Activated naive CD8-positive, alpha-beta T cell (primary cell): ENCODE results near the gene CANT1.
"Not testable (repeated sequence)": the region's sequence is repeated elsewhere in the genome, so short reads cannot be mapped to it uniquely, and the experiment has no call there.

Experiments
- H3K27ac Mint-ChIP-seq: one replicate; pipeline ENCODE4 v1.8.0; 2021; ENCODE audit warnings: mixed read lengths
- H3K27me3 Mint-ChIP-seq: one replicate; pipeline ENCODE4 v1.8.0; 2021; ENCODE audit warnings: mixed read lengths
- H3K36me3 Mint-ChIP-seq: one replicate; pipeline ENCODE4 v1.8.0; 2021; ENCODE audit warnings: mixed read lengths
- H3K4me1 Mint-ChIP-seq: one replicate; pipeline ENCODE4 v1.8.0; 2021; ENCODE audit warnings: low read depth, mixed read lengths
- H3K4me3 Mint-ChIP-seq: one replicate; pipeline ENCODE4 v1.8.0; 2021; ENCODE audit warnings: mild to moderate bottlenecking, mixed read lengths
- H3K9me3 Mint-ChIP-seq: one replicate; pipeline ENCODE4 v1.8.0; 2021; ENCODE audit warnings: low read depth, mixed read lengths

CANT1 gene

DNA sequence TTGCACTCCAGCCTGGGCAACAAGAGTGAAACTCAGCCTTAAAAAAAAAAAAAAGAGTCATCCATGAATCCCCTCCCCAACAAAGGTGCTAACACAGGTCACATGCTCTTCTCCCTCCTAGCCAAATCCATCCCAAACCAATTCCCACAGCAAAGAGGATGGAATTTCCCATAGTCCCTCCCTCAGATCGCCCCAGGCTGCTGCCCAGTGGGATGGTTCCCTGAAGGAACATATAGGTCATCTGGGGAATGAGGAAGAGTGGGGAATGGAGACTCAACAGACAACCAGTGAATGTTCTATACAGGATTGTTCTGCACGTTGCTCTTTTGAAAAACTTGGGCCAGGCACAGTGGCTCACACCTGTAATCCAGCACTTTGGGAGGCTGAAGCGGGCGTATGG is 48.0 kb downstream of the CANT1 start:
- H3K4me3 Mint-ChIP-seq = no peak overlapping the region
- no peaks in the 10 kb centered on the region for H3K4me1 Mint-ChIP-seq
- no peaks in the 10 kb centered on the region for H3K9me3 Mint-ChIP-seq
- no peaks in the 10 kb centered on the region for H3K27me3 Mint-ChIP-seq
- H3K36me3 Mint-ChIP-seq = no peaks in the 10 kb centered on the region
- no peak overlapping the region for H3K27ac Mint-ChIP-seq

DNA sequence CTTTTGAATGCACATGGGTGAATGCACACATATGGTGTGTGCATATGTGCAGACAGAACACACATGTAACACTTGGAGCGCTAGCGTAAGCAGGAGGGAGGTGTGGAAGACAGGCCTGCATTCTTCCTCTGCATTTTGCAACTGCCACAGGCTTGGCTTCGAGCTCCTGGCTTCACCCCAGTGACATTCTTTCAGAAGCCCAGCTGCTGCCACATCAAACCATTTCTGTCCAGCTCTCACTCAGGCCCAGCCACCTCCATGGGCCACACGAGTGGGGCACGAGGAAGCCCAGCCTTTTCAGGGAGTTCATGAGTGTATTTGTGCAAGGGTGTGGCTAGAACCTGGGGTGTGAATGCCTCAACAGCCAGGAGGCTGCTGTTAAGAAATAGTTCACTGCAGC is 48.6 kb downstream of the CANT1 start:
- no peaks in the 10 kb centered on the region for H3K27me3 Mint-ChIP-seq
- H3K36me3 Mint-ChIP-seq = no peaks in the 10 kb centered on the region
- H3K4me3 Mint-ChIP-seq = no peak overlapping the region
- H3K27ac Mint-ChIP-seq = no peak overlapping the region
- no peaks in the 10 kb centered on the region for H3K4me1 Mint-ChIP-seq
- H3K9me3 Mint-ChIP-seq = no peaks in the 10 kb centered on the region

DNA sequence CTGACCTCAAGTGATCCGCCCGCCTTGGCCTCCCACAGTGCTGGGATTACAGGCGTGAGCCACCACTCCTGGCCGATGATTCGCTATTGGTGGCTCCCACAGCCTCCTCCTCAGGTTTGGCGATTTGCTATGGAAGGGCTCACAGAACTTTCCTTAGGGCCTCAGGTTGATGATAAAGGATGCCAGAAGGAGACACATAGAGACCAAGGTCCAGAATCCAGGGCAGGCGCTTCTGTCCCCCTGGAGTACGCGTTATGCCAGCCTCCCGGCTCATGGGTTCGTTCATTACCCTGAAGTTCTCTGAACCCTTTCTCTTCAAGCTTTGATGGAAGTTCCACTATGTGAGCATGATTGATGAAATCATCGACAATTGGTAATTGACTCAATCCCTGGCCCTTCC is 49.8 kb downstream of the CANT1 start:
- Mint-ChIP-seq H3K4me3 (no peak overlapping the region), H3K9me3 (no peaks in the 10 kb centered on the region), H3K27ac (no peak overlapping the region), H3K36me3 (no peaks in the 10 kb centered on the region), H3K27me3 (no peaks in the 10 kb centered on the region), H3K4me1 (no peaks in the 10 kb centered on the region)

- Mint-ChIP-seq H3K4me1 (no peaks in the 10 kb centered on the region), H3K9me3 (no peaks in the 10 kb centered on the region), H3K27ac (no peak overlapping the region), H3K27me3 (no peaks in the 10 kb centered on the region), H3K36me3 (no peaks in the 10 kb centered on the region), H3K4me3 (no peak overlapping the region)
Observed at GRCh38 chr17:78958641-78959127, 50.9 kb downstream of the CANT1 start.

- H3K4me3 Mint-ChIP-seq = no peak overlapping the region
- H3K9me3 Mint-ChIP-seq = no peaks in the 10 kb centered on the region
- H3K4me1 Mint-ChIP-seq = no peaks in the 10 kb centered on the region
- H3K27me3 Mint-ChIP-seq = no peaks in the 10 kb centered on the region
- no peak overlapping the region for H3K27ac Mint-ChIP-seq
- H3K36me3 Mint-ChIP-seq = no peaks in the 10 kb centered on the region
Observed at GRCh38 chr17:78957128-78957527, 52.4 kb downstream of the CANT1 start.

DNA sequence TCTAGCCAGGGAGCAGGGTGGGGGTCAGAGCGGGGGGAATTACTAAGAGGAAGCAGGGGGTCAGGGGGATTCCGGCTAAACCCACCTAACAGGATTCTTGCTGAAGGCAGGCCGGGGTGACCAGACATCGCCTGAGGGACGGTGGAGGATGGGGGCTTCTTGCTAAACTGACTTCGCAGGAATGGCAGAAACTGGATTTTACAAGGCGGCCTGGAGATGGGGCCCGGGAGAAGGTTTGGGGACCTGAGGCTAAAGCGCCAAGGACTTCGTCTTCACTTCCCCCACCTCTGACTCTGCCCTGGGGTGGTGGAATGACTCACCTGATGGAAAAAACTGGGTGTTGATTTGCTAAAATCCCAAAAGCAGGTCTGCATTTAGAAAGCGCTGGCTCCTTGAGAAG is 53.3 kb downstream of the CANT1 start:
- no peaks in the 10 kb centered on the region for H3K27me3 Mint-ChIP-seq

GRCh38 chr17:78954684-78955083 is 54.9 kb downstream of the CANT1 start:
- no peak overlapping the region for H3K4me3 Mint-ChIP-seq

More for the DNA sequence above, 53.3 kb downstream of the CANT1 start:
- Mint-ChIP-seq H3K4me3 (no peak overlapping the region), H3K9me3 (no peaks in the 10 kb centered on the region), H3K4me1 (no peaks in the 10 kb centered on the region), H3K36me3 (peaks cover under 1% of the 10 kb centered on the region), H3K27ac (no peak overlapping the region)

DNA sequence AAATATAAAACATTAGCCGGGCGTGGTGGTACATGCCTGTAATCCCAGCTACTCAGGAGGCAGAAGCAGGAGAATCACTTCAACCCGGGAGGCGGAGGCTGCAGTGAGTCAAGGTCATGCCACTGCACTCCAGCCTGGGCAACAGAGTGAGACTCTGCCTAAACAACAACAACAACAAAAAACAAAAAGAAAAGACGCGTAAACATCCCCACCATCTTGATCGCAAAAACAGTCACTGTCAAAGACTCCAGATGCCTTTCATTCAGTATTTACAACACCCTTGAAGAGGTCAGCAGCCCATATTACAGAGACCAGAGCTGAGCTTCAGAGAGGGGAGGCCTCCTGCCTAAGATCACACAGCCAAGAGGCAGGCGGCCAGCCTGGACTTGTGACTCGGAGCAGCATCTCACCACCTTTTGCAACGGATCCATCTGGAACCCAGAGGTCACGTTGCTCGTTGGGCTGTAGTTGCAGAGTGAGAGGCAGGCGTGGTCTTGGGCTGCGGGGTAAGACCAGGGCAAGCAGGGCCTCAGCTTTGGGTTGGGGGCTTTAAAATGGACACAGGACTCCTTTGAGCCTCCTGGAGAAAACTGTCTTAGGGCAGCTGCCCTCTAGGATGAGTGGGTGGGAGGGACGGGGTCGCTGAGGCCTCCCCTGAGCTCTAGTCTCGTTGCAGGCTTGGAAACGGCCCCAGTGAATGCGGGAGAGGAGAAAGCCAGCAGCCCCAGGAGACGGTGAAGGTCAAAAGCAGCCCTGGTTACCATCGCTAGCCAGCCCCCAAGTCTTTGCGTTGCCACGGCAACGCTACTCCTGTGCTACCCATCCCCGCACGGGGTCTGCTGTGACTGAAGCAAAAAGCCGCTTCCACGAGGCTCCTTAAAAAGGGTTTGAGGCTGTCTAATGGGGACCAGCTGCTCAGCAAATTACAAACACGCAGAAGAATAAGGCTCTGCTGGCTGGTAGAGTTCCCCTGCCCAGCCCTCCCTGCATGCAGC is 55.9 kb downstream of the CANT1 start:
- H3K27me3 Mint-ChIP-seq = no peaks in the 10 kb centered on the region
- no peak overlapping the region for H3K27ac Mint-ChIP-seq
- H3K4me3 Mint-ChIP-seq = no peak overlapping the region
- H3K36me3 Mint-ChIP-seq = peaks cover 2% of the 10 kb centered on the region
- no peaks in the 10 kb centered on the region for H3K4me1 Mint-ChIP-seq
- peaks cover 4% of the 10 kb centered on the region for H3K9me3 Mint-ChIP-seq

More at GRCh38 chr17:78954684-78955083, 54.9 kb downstream of the CANT1 start:
- Mint-ChIP-seq H3K27ac (no peak overlapping the region), H3K36me3 (peaks cover 2% of the 10 kb centered on the region), H3K9me3 (peaks cover 4% of the 10 kb centered on the region), H3K27me3 (no peaks in the 10 kb centered on the region), H3K4me1 (no peaks in the 10 kb centered on the region)

- Mint-ChIP-seq H3K4me1 (no peaks in the 10 kb centered on the region), H3K9me3 (peaks cover 4% of the 10 kb centered on the region), H3K4me3 (no peak overlapping the region), H3K27me3 (no peaks in the 10 kb centered on the region), H3K27ac (no peak overlapping the region), H3K36me3 (peaks cover 2% of the 10 kb centered on the region)
Observed at GRCh38 chr17:78952706-78953105, 56.9 kb downstream of the CANT1 start.

- H3K27me3 Mint-ChIP-seq = no peaks in the 10 kb centered on the region
- no peak overlapping the region for H3K27ac Mint-ChIP-seq
- peaks cover 4% of the 10 kb centered on the region for H3K9me3 Mint-ChIP-seq
- no peaks in the 10 kb centered on the region for H3K4me1 Mint-ChIP-seq
- H3K36me3 Mint-ChIP-seq = peaks cover 2% of the 10 kb centered on the region
- H3K4me3 Mint-ChIP-seq = no peak overlapping the region
Observed at GRCh38 chr17:78951967-78952551, 57.5 kb downstream of the CANT1 start.

- no peak overlapping the region for H3K27ac Mint-ChIP-seq
- H3K9me3 Mint-ChIP-seq = peaks cover 4% of the 10 kb centered on the region
- no peak overlapping the region for H3K4me3 Mint-ChIP-seq
- H3K27me3 Mint-ChIP-seq = no peaks in the 10 kb centered on the region
- H3K36me3 Mint-ChIP-seq = peaks cover 2% of the 10 kb centered on the region
- H3K4me1 Mint-ChIP-seq = no peaks in the 10 kb centered on the region
Observed at GRCh38 chr17:78950870-78951269, 58.7 kb downstream of the CANT1 start.

- Mint-ChIP-seq H3K36me3 (peaks cover 2% of the 10 kb centered on the region), H3K9me3 (peaks cover 4% of the 10 kb centered on the region), H3K4me1 (no peaks in the 10 kb centered on the region), H3K27me3 (no peaks in the 10 kb centered on the region), H3K27ac (no peak overlapping the region), H3K4me3 (no peak overlapping the region)
Observed at GRCh38 chr17:78947235-78948149, 62.1 kb downstream of the CANT1 start.

GRCh38 chr17:78946631-78947030 is 62.9 kb downstream of the CANT1 start:
- Mint-ChIP-seq H3K4me3 (no peak overlapping the region), H3K27ac (no peak overlapping the region), H3K36me3 (peaks cover 2% of the 10 kb centered on the region), H3K9me3 (peaks cover 4% of the 10 kb centered on the region), H3K27me3 (no peaks in the 10 kb centered on the region), H3K4me1 (no peaks in the 10 kb centered on the region)

DNA sequence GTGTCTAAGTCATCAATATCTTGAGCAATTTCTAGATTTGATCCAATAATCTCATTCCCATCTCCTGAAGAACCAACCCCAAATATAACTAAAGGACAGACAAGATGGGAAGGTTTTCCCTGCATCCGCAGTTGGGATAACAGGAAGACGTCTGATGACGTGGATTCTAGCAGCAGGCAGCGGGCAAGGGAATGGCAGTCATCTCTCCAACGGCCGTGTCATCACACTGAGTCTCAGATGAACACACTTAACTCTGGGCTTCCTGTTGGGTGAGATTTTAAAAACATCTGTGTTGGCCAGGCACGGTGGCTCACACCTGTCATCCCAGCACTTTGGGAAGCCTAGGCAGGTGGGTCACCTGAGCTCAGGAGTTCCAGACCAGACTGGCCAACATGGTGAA is 63.4 kb downstream of the CANT1 start:
- no peaks in the 10 kb centered on the region for H3K27me3 Mint-ChIP-seq
- no peak overlapping the region for H3K4me3 Mint-ChIP-seq
- H3K36me3 Mint-ChIP-seq = peaks cover under 1% of the 10 kb centered on the region
- no peak overlapping the region for H3K27ac Mint-ChIP-seq
- H3K4me1 Mint-ChIP-seq = no peaks in the 10 kb centered on the region
- H3K9me3 Mint-ChIP-seq = peaks cover 4% of the 10 kb centered on the region

DNA sequence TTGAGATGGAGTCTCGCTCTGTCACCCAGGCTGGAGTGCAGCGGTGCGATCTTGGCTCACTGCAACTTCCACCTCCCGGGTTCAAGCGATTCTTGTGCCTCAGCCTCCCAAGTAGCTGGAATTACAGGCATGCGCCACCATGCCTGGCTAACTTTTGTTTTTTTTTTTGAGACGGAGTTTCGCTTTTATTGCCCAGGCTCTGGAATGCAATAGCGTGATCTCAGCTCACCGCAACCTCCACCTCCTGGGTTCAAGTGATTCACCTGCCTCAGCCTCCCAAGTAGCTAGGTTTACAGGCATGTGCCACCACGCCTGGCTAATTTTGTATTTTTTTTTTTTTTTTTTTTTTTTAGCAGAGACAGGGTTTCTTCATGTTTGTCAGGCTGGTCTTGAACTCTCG is 64.1 kb downstream of the CANT1 start:
- not testable (repeated sequence) for H3K27me3 Mint-ChIP-seq, H3K36me3 Mint-ChIP-seq, H3K4me1 Mint-ChIP-seq, H3K27ac Mint-ChIP-seq, H3K4me3 Mint-ChIP-seq, H3K9me3 Mint-ChIP-seq
